CD4-positive, CD25-positive, alpha-beta regulatory T cell (primary cell): ENCODE results near the gene EARS2. TPM values are rescaled to one million over a fixed set of nuclear protein-coding genes. Genes with fewer than 3 reads are reported as not detected.

ENCODE experiments used
- ATAC-seq, 2 donors: fragments of 150-1000 bp; cut with Tn5 transposase; one replicate each; pipeline ENCODE4 v1.10.0; 2021; ENCODE audit warnings: low read depth in 2 of 2, moderate number of reproducible peaks in 2 of 2, moderate library complexity in 1 of 2
- DNase-seq, 3 donors: peaks; one replicate each; pipeline versions ENCODE4 v3.0.0 to v3.0.0-alpha.2; 2012 to 2022; ENCODE audit warnings: mixed read lengths in 1 of 3
- H3K27ac ChIP-seq: one replicate; pipeline ENCODE4 v1.7.0; 2013; ENCODE audit warnings: mild to moderate bottlenecking, low read length; ENCODE audit not compliant: insufficient read depth, poor library complexity, severe bottlenecking
- H3K27me3 ChIP-seq: one replicate; pipeline ENCODE4 v1.7.0; 2013; ENCODE audit warnings: low read length; ENCODE audit not compliant: control insufficient read depth, insufficient read depth
- H3K36me3 ChIP-seq: one replicate; pipeline ENCODE4 v1.7.0; 2013; ENCODE audit warnings: mild to moderate bottlenecking, low read length, moderate library complexity; ENCODE audit not compliant: control insufficient read depth, insufficient read depth
- H3K4me1 ChIP-seq: 2 replicates; pipeline ENCODE4 v1.7.0; 2013; ENCODE audit warnings: mild to moderate bottlenecking, low read length; ENCODE audit not compliant: insufficient read depth, control insufficient read depth, poor library complexity, severe bottlenecking
- H3K4me3 ChIP-seq: one replicate; pipeline ENCODE4 v1.7.0; 2013; ENCODE audit warnings: low read depth, mild to moderate bottlenecking, low read length, moderate library complexity
- H3K9me3 ChIP-seq, 2 experiments: 1 replicate in 1 of 2; 2 replicates in 1 of 2; pipeline ENCODE4 v1.7.0; 2013; ENCODE audit warnings: low read length in 2 of 2, mild to moderate bottlenecking in 1 of 2, moderate library complexity in 1 of 2; ENCODE audit not compliant: control insufficient read depth in 2 of 2
- H3K27ac Mint-ChIP-seq, 3 donors: one replicate each; pipeline ENCODE4 v1.8.0; 2020 to 2022; ENCODE audit warnings: mild to moderate bottlenecking in 3 of 3, mixed read lengths in 3 of 3, moderate library complexity in 2 of 3
- H3K27me3 Mint-ChIP-seq: one replicate; pipeline ENCODE4 v1.8.0; 2022; ENCODE audit warnings: mild to moderate bottlenecking, mixed read lengths
- H3K36me3 Mint-ChIP-seq: one replicate; pipeline ENCODE4 v1.8.0; 2020; ENCODE audit warnings: mixed read lengths
- H3K4me1 Mint-ChIP-seq, 4 donors: one replicate each; pipeline ENCODE4 v1.8.0; 2020 to 2022; ENCODE audit warnings: mixed read lengths in 4 of 4, mild to moderate bottlenecking in 1 of 4
- H3K4me3 Mint-ChIP-seq, 4 donors: one replicate each; pipeline ENCODE4 v1.8.0; 2020 to 2022; ENCODE audit warnings: mild to moderate bottlenecking in 4 of 4, mixed read lengths in 4 of 4, moderate library complexity in 3 of 4
- H3K9me3 Mint-ChIP-seq, 7 donors: one replicate each; pipeline ENCODE4 v1.8.0; 2020 to 2022; ENCODE audit warnings: mixed read lengths in 7 of 7, mild to moderate bottlenecking in 3 of 7, moderate library complexity in 2 of 7
- polyA plus RNA-seq, 4 donors: library from polyadenylated mRNA; unstranded; fragments of 300-500 nt; fragmentation: Illumina TruSeq; gene quantifications; one replicate each; pipeline ENCODE4 v1.2.3, GENCODE V29; 2021
- total RNA-seq: library from RNA; stranded (reverse); gene quantifications from one replicate; pipeline ENCODE4 v1.2.3, GENCODE V29; 2022

Gene EARS2
- total and polyA plus RNA-seq, 5 donors from 2014 or later: 9.5 to 13.5 (median 11.2) TPM

GRCh38 chr16:23509441-23509754 is 47.8 kb downstream of the EARS2 start:
- Histone ChIP-seq H3K4me1 (peaks cover 53% of the 10 kb centered on the region), H3K36me3 (peaks cover 4% of the 10 kb centered on the region), H3K27ac (peak overlapping the region; percentile 33), H3K27me3 (no peaks in the 10 kb centered on the region), H3K9me3 (no peaks in the 10 kb centered on the region), H3K4me3 (peak overlapping the region; percentile 92)
- ATAC-seq (no peak), DNase-seq (no peak)
- Mint-ChIP-seq H3K27ac (peak overlapping the region; percentile 71 to 88 (median 86)), H3K27me3 (peaks cover 7% of the 10 kb centered on the region), H3K9me3 (peaks cover 0 to 2% (median 0%) of the 10 kb centered on the region in 7 donors), H3K36me3 (peaks cover 12% of the 10 kb centered on the region), H3K4me3 (peak overlapping the region; percentile 90 to 98 (median 94)), H3K4me1 (peaks cover 6 to 72% (median 48%) of the 10 kb centered on the region in 4 donors)

DNA sequence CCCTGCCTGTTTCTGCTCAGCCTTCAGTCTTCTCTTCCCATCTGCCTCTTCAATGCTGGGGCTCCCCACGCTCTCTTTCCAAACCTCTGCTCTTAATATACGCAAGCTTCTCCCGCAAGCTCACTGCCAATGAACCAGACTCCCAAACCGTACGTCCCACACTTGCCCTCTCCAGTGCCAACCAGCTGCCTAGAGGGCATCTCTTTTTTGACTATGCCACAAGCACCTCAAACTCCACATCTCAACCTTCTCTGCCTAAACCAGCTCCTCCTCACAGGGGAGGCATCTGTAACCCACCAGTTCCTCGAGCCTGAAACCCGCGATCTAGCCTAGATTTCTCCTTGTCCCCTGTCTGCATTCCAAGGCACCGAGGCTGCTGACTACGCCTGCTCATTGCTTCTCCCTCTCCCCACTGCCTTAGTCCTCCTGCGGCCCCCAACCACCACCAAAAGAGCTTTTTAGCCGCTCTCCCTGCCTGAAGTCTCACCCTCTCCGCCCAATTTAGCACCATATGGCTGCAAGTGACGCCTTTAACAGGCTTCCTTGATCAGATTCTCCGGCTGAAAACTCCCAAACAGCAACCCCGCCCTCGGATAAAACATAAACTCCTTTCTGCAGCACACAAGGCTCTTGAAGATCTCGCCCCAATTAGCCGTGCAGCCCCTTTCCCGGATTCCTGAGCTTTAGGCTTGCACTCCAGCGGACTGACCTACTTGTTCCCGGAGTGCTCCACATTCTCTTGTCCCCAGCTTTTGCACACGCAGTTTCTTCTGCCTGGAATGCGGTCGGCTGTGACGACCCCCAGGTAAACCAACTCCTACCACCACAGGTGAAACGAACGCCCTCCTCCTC is 48.3 kb downstream of the EARS2 start:
- H3K27me3 Mint-ChIP-seq: peaks cover 7% of the 10 kb centered on the region
- DNase-seq (no peak), ATAC-seq (no peak)
- peaks cover 4% of the 10 kb centered on the region for H3K36me3 ChIP-seq
- H3K9me3 ChIP-seq: no peaks in the 10 kb centered on the region
- peaks cover 12% of the 10 kb centered on the region for H3K36me3 Mint-ChIP-seq
- H3K4me1 Mint-ChIP-seq: peaks cover 10 to 72% (median 48%) of the 10 kb centered on the region in 4 donors
- H3K4me3 Mint-ChIP-seq: peak overlapping the region; percentile 90 to 98 (median 94)
- H3K27ac ChIP-seq: no peak overlapping the region
- peak overlapping the region; percentile 76 to 88 (median 86) for H3K27ac Mint-ChIP-seq
- H3K4me3 ChIP-seq: peak overlapping the region; percentile 92
- no peaks in the 10 kb centered on the region for H3K27me3 ChIP-seq
- peaks cover 52% of the 10 kb centered on the region for H3K4me1 ChIP-seq
- H3K9me3 Mint-ChIP-seq: peaks cover 0 to 2% (median 0%) of the 10 kb centered on the region in 7 donors

- no peak overlapping the region for H3K27ac ChIP-seq
- H3K27ac Mint-ChIP-seq: no peak overlapping the region
Observed at GRCh38 chr16:23506606-23506994, 50.5 kb downstream of the EARS2 start.

DNA sequence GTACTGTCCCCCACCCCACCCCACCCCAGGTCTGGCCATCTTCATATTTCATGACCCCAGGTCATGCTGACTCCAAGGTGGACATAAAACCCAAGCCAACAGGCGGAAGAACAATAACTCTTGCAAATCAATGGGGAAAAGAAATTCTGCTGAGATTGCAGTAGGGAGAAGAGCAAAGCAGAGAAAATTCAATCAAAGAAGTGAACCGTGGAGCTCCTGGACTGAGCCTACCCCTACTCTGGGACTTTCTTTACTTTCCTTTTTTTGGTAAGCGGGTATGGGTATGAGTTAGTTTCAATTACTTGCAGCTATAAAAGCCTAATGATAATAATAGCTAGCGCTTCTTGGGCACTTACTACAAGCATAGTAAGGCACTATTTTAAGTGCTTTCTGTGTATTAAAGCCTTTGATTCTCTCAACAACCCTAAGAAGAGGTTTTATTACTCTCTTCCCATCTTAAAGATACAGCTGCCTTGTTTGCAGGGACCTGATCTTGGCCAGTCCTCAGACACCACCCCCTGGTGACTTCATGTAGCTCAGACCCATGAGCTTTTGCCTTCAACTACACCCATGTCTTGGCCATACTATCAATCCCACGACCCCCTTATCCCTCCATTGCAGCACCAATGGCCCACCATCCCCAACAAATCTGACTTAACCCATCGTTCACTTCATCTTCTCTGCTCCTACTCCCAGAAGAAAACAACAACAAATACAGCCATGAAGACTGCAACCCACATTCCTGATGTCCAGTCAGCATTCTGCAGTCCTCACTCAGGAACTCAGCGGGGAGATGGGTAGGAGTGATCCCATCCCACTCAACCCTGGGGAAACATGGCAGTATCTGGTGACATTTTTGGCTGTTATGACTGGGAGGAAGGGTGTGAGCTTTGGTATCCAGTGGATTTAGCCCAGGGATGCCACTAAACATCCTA is 51.2 kb downstream of the EARS2 start:
- H3K4me3 ChIP-seq: peak overlapping the region; percentile 23
- no peak overlapping the region for H3K27ac ChIP-seq
- Mint-ChIP-seq H3K4me3 (peak overlapping the region in 3 of 4 donors; percentile 39 to 68 (median 64)), H3K27me3 (peaks cover 7% of the 10 kb centered on the region), H3K4me1 (peaks cover 10 to 83% (median 64%) of the 10 kb centered on the region in 4 donors), H3K9me3 (peaks cover 0 to 2% (median 0%) of the 10 kb centered on the region in 7 donors), H3K36me3 (peaks cover 12% of the 10 kb centered on the region), H3K27ac (peak overlapping the region in 1 of 3 donors; percentile 12)
- peaks cover 48% of the 10 kb centered on the region for H3K4me1 ChIP-seq
- peaks cover 7% of the 10 kb centered on the region for H3K36me3 ChIP-seq
- H3K27me3 ChIP-seq: no peaks in the 10 kb centered on the region
- ATAC-seq (no peak), DNase-seq (no peak)
- no peaks in the 10 kb centered on the region for H3K9me3 ChIP-seq

More at GRCh38 chr16:23506606-23506994, 50.5 kb downstream of the EARS2 start:
- peaks cover 7% of the 10 kb centered on the region for H3K36me3 ChIP-seq
- Mint-ChIP-seq H3K4me1 (peaks cover 10 to 84% (median 58%) of the 10 kb centered on the region in 4 donors), H3K27me3 (peaks cover 7% of the 10 kb centered on the region), H3K4me3 (peak overlapping the region in 2 of 4 donors; percentile 1 to 35), H3K36me3 (peaks cover 12% of the 10 kb centered on the region), H3K9me3 (peaks cover 0 to 2% (median 0%) of the 10 kb centered on the region in 7 donors)
- no peak overlapping the region for H3K4me3 ChIP-seq
- no peaks in the 10 kb centered on the region for H3K27me3 ChIP-seq
- no peak for ATAC-seq
- peaks cover 49% of the 10 kb centered on the region for H3K4me1 ChIP-seq
- DNase-seq: no peak
- no peaks in the 10 kb centered on the region for H3K9me3 ChIP-seq

GRCh38 chr16:23505180-23505665 is 51.9 kb downstream of the EARS2 start:
- peak overlapping the region; percentile 39 to 88 (median 58) for H3K4me3 Mint-ChIP-seq
- peaks cover 10 to 85% (median 67%) of the 10 kb centered on the region in 4 donors for H3K4me1 Mint-ChIP-seq
- H3K27ac Mint-ChIP-seq: peak overlapping the region in 2 of 3 donors; percentile 62 to 65
- no peak for DNase-seq
- no peak overlapping the region for H3K27ac ChIP-seq
- H3K27me3 Mint-ChIP-seq: peaks cover 7% of the 10 kb centered on the region
- peaks cover 12% of the 10 kb centered on the region for H3K36me3 Mint-ChIP-seq
- H3K4me1 ChIP-seq: peaks cover 41% of the 10 kb centered on the region
- peaks cover 0 to 2% (median 0%) of the 10 kb centered on the region in 7 donors for H3K9me3 Mint-ChIP-seq
- H3K27me3 ChIP-seq: no peaks in the 10 kb centered on the region
- peak overlapping the region; percentile 31 for H3K4me3 ChIP-seq
- H3K36me3 ChIP-seq: peaks cover 7% of the 10 kb centered on the region
- no peaks in the 10 kb centered on the region for H3K9me3 ChIP-seq
- ATAC-seq: no peak

DNA sequence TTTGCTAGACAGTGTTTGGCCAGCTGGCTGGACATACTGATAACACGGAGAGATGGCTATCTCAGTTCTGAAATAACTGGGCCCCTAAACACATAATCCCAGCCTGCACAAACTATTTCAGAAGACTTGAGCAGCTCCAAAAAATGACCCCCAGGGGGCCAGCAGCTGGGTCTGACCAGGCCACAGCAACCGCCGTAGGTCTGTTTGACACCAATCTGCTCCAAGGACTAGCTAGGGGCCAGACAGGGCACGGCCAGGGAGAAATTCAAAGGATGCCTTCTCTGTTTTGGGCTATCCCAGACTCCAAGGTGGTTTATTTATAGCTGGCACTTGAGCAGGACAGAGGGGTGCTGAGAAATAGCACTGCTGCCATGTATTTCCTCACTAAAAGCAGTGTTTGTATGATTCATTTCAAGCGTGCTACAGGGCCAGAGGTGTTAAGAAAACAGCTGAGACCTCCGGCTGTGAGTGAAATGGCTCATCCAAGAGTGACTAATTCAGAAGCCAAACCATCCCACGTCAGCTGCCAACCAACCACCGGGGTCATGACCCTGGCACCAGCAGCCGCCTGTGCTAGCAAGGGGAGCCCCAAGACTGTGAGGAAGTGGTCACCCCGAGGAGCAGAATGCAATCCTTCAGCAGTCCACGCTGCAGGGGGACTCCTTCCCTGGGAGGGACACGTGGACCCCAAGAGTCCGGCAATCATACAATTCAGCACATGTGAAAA is 52.5 kb downstream of the EARS2 start:
- H3K9me3 Mint-ChIP-seq: peaks cover 0 to 2% (median 0%) of the 10 kb centered on the region in 7 donors
- peaks cover 10 to 89% (median 67%) of the 10 kb centered on the region in 4 donors for H3K4me1 Mint-ChIP-seq
- H3K36me3 ChIP-seq: peaks cover 7% of the 10 kb centered on the region
- H3K27me3 Mint-ChIP-seq: peaks cover 4% of the 10 kb centered on the region
- no peaks in the 10 kb centered on the region for H3K9me3 ChIP-seq
- H3K4me1 ChIP-seq: peaks cover 39% of the 10 kb centered on the region
- H3K27me3 ChIP-seq: no peaks in the 10 kb centered on the region
- H3K4me3 Mint-ChIP-seq: peak overlapping the region; percentile 39 to 88 (median 58)
- peaks cover 12% of the 10 kb centered on the region for H3K36me3 Mint-ChIP-seq
- peak; percentile 84 to 86 for ATAC-seq
- peak overlapping the region; percentile 38 to 65 (median 62) for H3K27ac Mint-ChIP-seq
- peak; percentile 23 to 82 (median 32) for DNase-seq
- no peak overlapping the region for H3K27ac ChIP-seq
- peak overlapping the region; percentile 31 for H3K4me3 ChIP-seq

- Mint-ChIP-seq H3K4me3 (peak overlapping the region in 1 of 4 donors; percentile 39), H3K4me1 (peaks cover 6 to 84% (median 65%) of the 10 kb centered on the region in 4 donors), H3K27me3 (no peaks in the 10 kb centered on the region), H3K9me3 (peaks cover 0 to 2% (median 0%) of the 10 kb centered on the region in 7 donors), H3K27ac (peak overlapping the region in 2 of 3 donors; percentile 6 to 32), H3K36me3 (peaks cover 12% of the 10 kb centered on the region)
- DNase-seq (no peak), ATAC-seq (no peak)
- Histone ChIP-seq H3K9me3 (no peaks in the 10 kb centered on the region), H3K4me3 (no peak overlapping the region), H3K4me1 (peaks cover 34% of the 10 kb centered on the region), H3K27me3 (no peaks in the 10 kb centered on the region), H3K27ac (no peak overlapping the region), H3K36me3 (peaks cover 7% of the 10 kb centered on the region)
Observed at GRCh38 chr16:23504076-23504452, 53.1 kb downstream of the EARS2 start.
